ENCODE measurements around the gene VPS35. TPM values are rescaled to one million over a fixed set of nuclear protein-coding genes. Genes with fewer than 3 reads are reported as not detected.

The VPS35 gene
- 117 and 168 TPM in 2 replicates for total RNA-seq (2012; rRNA removed)

DNA sequence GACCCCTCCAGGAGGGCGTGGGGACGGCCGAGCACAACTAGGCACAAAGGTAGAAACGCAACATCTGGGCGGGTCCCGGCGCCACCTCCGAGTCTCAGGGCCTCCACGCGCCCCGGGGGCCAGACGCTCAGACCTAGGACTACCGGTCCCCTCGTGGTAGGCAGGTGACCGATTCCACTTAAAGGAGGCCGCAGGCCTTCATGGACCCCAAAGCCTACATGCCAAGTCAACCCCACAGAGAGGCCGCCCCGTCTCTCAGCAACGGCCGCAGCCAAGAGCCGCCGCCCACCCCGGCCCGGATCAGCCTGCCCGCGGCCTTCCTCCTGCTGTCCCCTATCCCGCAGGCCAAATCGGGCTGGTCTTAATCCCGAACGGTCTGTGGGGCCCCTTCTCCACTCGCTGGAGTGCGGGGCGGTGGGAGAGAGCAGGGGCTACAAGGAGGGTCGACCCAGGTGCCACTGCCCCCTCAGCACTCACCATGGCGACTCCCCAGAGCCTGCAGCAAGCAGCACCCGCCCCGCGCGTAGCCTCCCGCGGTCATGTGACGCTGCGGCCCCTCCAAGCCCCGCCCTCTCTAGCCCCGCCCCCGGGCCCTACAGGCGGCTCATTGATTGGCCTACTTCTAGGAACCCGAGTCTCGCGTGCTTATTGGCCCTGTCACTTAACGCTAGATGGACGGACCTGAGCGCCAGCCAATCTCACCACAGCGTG lies at the start of gene VPS35:
TSS of gene VPS35 (minus strand) at position 525 of the 711 bp plus-strand sequence. CDS start at position 480, 45 bp downstream.
- Histone ChIP-seq H3K4me3 (ENCODE audit: low read length) (peak within 1 kb of the TSS; percentile 76), H3K36me3 (ENCODE audit: insufficient read depth, low read length) (peaks cover 3% of the 10 kb centered on the region), H3K9ac (ENCODE audit: low read depth, low read length) (peak within 1 kb of the TSS; percentile 83), H3K4me2 (ENCODE audit: low read length) (peak within 1 kb of the TSS; percentile 98), H3K9me3 (replicated peaks; ENCODE audit: low read length) (no peaks in the 10 kb centered on the region), H3K27me3 (ENCODE audit: control insufficient read depth, insufficient read depth, low read length) (no peaks in the 10 kb centered on the region), H3K4me1 (ENCODE audit: control insufficient read depth, insufficient read depth, low read length) (peaks cover 29% of the 10 kb centered on the region)

DNA sequence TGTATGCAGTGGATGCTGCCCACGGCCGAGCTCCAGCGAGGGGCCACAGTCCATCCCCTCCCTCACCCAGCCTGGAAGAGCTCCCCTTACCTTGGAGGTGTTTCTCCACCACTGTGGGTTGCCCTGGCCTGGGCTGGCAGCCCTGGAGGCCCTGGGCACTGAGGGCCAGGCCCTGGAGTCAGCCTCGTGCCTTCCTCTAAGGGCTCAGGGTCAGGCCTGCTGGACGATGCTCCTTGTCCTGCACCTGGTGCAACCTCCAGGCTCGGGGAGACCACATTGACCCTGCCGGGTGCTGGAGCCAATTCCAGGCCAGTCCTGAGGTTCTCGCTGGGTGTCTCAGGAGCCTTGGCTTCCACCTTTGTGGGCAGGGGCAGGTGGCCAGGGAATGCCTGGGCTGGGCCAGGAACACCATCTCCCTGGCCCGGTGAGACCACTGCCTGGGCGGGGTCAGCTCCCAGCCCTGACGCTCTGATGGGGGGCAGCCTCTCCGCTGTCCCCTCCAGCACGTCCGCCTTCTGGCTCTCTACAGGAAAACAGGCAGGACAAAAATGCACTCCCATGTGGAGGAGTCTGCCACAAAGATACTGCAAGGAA lies 48.7 kb upstream of the VPS35 start:
- no peaks in the 10 kb centered on the region for H3K9me3 ChIP-seq (replicated peaks; ENCODE audit: low read length)
- no peaks in the 10 kb centered on the region for H3K36me3 ChIP-seq (ENCODE audit: insufficient read depth, low read length)
- H3K4me1 ChIP-seq (ENCODE audit: control insufficient read depth, insufficient read depth, low read length), result no peaks in the 10 kb centered on the region
- no peak overlapping the region for H3K9ac ChIP-seq (ENCODE audit: low read depth, low read length)
- peaks cover 9% of the 10 kb centered on the region for H3K27me3 ChIP-seq (ENCODE audit: control insufficient read depth, insufficient read depth, low read length)
- no peak overlapping the region for H3K4me3 ChIP-seq (ENCODE audit: low read length)
- H3K4me2 ChIP-seq (ENCODE audit: low read length), result no peak overlapping the region

DNA sequence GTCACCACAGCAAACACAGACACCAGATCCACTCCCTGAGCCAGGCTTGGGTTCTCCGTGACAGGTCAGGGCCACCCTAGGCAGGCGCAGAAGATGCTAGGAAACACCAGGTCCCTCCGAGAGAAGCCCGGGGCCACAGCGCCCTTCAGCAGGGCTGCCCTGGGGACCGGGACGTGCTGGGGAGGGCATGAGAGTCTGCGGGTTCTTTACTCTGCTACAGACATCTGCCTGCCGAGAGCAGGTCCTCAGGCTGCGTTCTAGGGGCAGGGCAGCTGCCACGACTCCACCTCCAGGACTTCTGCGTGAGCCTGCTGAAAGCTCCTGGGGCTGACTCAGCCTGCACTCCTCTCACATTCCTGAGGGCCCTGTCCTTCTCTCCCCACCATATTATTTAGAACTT lies 47.7 kb upstream of the VPS35 start:
- H3K9me3 ChIP-seq (replicated peaks; ENCODE audit: low read length), result no peaks in the 10 kb centered on the region
- no peak overlapping the region for H3K4me3 ChIP-seq (ENCODE audit: low read length)
- H3K4me2 ChIP-seq (ENCODE audit: low read length), result no peak overlapping the region
- no peak overlapping the region for H3K9ac ChIP-seq (ENCODE audit: low read depth, low read length)
- no peaks in the 10 kb centered on the region for H3K36me3 ChIP-seq (ENCODE audit: insufficient read depth, low read length)
- H3K27me3 ChIP-seq (ENCODE audit: control insufficient read depth, insufficient read depth, low read length), result peaks cover 9% of the 10 kb centered on the region
- H3K4me1 ChIP-seq (ENCODE audit: control insufficient read depth, insufficient read depth, low read length), result no peaks in the 10 kb centered on the region

DNA sequence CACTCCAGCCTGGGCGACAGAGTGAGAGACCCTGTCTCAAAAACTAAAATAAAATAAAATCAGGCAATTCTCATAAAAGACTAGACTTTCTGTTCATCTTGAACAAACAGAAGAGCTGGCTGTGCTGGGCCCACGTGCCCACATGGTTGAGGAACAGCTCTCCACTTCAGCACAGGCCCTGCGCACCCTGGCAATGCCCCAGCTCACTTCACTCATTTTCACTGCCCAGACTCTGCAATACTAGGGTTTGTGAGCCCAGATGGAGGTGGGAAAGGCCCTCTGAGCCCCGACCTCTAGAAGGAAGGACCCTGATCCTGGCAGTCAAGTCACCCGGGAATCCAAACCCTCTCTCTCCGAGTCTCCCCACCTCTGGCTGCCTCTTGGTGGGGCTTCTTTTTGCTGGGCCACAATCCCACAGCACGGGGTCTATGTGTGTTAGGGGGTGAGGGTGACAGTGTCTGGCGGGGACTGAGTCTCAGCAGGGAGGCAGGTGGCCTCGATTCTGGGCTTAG lies 44.4 kb upstream of the VPS35 start:
- Histone ChIP-seq H3K9me3 (replicated peaks; ENCODE audit: low read length) (no peaks in the 10 kb centered on the region), H3K4me3 (ENCODE audit: low read length) (no peak overlapping the region), H3K9ac (ENCODE audit: low read depth, low read length) (no peak overlapping the region), H3K36me3 (ENCODE audit: insufficient read depth, low read length) (no peaks in the 10 kb centered on the region), H3K4me2 (ENCODE audit: low read length) (no peak overlapping the region), H3K27me3 (ENCODE audit: control insufficient read depth, insufficient read depth, low read length) (peaks cover 16% of the 10 kb centered on the region), H3K4me1 (ENCODE audit: control insufficient read depth, insufficient read depth, low read length) (no peaks in the 10 kb centered on the region)

DNA sequence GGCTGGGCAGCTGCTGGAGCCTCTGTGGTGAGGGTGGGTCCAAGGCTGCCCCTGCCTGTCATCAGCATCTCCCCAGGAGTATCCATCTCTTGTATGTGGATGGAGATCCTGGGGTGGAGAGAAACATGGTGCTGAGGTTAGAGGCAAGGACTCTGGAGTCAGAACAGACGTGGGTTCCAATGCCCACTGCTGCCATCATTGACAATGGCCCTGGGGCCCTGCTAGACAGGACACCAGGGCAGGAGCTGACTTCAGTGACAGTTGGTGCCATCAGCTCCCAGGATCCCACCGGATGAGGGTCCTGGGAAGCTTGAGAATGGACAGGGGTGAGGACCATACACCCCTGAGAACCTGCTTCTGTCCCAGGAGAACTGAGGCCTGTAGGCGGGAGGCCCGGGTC lies 43.6 kb upstream of the VPS35 start:
- no peak overlapping the region for H3K9ac ChIP-seq (ENCODE audit: low read depth, low read length)
- H3K36me3 ChIP-seq (ENCODE audit: insufficient read depth, low read length), result no peaks in the 10 kb centered on the region
- no peaks in the 10 kb centered on the region for H3K4me1 ChIP-seq (ENCODE audit: control insufficient read depth, insufficient read depth, low read length)
- peaks cover 16% of the 10 kb centered on the region for H3K27me3 ChIP-seq (ENCODE audit: control insufficient read depth, insufficient read depth, low read length)
- H3K9me3 ChIP-seq (replicated peaks; ENCODE audit: low read length), result no peaks in the 10 kb centered on the region
- H3K4me3 ChIP-seq (ENCODE audit: low read length), result no peak overlapping the region
- H3K4me2 ChIP-seq (ENCODE audit: low read length), result no peak overlapping the region

DNA sequence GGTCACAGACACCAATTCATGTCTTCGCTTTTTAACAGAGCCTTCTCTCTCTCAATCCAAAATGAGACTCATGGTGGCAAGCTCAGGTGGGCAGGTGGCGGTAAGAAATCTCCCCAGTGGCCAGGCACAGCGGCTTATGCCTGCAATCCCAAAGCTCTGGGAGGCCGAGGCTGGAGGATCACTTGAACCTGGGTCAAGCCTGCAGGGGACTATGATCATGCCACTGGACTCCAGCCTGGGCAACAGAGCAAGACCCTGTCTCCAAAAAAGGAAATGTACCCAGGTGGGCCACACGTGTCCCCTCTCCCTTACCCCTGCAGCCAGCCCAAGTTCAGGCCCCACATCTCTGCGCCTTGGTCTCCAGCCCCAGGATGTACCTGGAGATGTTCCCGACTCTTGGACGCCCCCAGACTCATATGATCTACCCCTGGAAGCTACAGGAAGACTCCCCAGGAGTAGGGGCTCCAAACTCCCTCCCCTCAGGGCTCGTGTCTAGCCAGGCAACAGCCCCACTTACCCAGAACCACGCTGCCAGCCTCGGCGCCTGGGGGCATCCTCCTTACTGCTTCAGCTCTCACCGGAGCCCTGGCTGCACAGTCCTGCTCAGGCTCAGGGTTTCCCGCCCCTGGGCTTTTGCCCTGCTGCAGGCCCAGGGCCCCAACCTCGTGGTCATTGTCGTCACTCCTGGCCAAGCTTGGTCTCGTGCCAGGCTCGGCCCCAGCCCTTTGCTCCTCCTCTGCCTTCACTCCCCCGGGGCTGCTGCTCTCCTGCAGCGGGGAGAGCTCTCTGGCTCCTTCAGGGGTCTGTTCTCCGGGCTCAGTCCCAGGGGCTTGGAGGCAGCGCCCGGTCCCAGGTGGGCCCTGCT lies 42.9 kb upstream of the VPS35 start:
- H3K9ac ChIP-seq (ENCODE audit: low read depth, low read length), result no peak overlapping the region
- no peaks in the 10 kb centered on the region for H3K9me3 ChIP-seq (replicated peaks; ENCODE audit: low read length)
- no peak overlapping the region for H3K4me2 ChIP-seq (ENCODE audit: low read length)
- H3K4me1 ChIP-seq (ENCODE audit: control insufficient read depth, insufficient read depth, low read length), result no peaks in the 10 kb centered on the region
- no peak overlapping the region for H3K4me3 ChIP-seq (ENCODE audit: low read length)
- peaks cover 16% of the 10 kb centered on the region for H3K27me3 ChIP-seq (ENCODE audit: control insufficient read depth, insufficient read depth, low read length)
- no peaks in the 10 kb centered on the region for H3K36me3 ChIP-seq (ENCODE audit: insufficient read depth, low read length)

DNA sequence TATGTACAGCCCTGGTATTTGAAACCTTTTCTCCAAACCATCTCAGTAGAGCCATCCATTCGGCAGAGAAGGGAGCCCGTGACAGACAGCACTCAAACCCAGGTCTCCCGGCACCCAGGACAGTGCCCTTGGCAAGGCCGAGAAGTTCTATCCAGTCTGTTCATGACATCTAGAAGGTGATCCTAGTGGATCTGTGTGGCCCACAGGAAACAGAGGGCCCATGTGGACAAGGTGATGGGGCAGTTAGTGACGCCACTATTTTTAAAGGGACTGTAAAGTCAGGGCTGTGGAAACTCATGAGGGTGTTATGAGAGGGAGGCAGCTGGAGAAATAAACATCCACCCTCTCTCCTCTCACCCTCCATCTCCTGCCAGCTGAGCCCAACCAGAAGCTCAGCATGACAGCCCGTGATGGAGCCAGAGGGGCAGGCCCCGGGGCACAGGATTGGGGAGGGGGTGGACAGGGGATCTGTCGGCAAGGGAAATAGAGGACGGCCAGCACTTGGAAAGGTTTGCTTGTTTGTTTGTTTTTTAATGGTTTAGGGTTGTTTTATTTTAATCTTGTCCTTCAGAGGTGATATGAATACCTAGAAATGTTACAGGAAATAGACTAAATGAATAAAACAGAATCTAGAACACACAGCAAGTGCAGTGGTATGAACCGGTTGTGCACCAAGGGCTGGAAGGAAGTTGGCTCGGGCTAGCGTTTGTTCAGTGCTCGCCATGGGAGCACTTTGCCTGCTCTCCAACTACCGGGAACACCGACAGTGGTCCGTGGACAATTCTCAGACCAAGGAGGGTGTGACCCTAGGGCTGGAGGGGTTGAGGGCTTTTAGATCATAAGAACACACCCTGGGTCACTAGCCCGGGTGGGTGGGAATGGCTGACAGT lies 42.1 kb upstream of the VPS35 start:
- Histone ChIP-seq H3K4me2 (ENCODE audit: low read length) (no peak overlapping the region), H3K4me1 (ENCODE audit: control insufficient read depth, insufficient read depth, low read length) (no peaks in the 10 kb centered on the region)

DNA sequence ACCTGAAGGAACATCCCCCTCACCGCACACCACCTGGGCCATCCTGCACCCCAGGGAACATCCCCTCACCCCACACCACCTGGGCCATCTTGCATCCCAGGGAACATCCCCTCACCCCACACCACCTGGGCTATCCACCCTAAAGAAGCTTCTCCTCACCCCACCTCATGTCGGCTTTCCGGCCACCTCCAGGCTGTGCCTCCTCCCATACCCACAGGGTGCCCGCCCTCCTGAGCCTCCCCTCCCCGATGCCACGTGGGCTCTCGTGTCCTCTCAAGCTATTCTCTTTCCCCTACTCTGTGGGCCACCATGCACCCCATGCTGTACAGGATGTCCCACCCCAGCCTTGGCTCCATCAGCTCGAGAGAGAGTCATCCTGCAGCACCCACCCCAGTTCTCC lies 41.1 kb upstream of the VPS35 start:
- Histone ChIP-seq H3K9ac (ENCODE audit: low read depth, low read length) (no peak overlapping the region), H3K4me3 (ENCODE audit: low read length) (no peak overlapping the region), H3K36me3 (ENCODE audit: insufficient read depth, low read length) (no peaks in the 10 kb centered on the region), H3K27me3 (ENCODE audit: control insufficient read depth, insufficient read depth, low read length) (peaks cover 16% of the 10 kb centered on the region), H3K4me2 (ENCODE audit: low read length) (no peak overlapping the region), H3K9me3 (replicated peaks; ENCODE audit: low read length) (no peaks in the 10 kb centered on the region), H3K4me1 (ENCODE audit: control insufficient read depth, insufficient read depth, low read length) (no peaks in the 10 kb centered on the region)

More for the DNA sequence above, 42.1 kb upstream of the VPS35 start:
- no peaks in the 10 kb centered on the region for H3K36me3 ChIP-seq (ENCODE audit: insufficient read depth, low read length)
- H3K4me3 ChIP-seq (ENCODE audit: low read length), result no peak overlapping the region
- peaks cover 16% of the 10 kb centered on the region for H3K27me3 ChIP-seq (ENCODE audit: control insufficient read depth, insufficient read depth, low read length)
- no peak overlapping the region for H3K9ac ChIP-seq (ENCODE audit: low read depth, low read length)
- H3K9me3 ChIP-seq (replicated peaks; ENCODE audit: low read length), result no peaks in the 10 kb centered on the region

DNA sequence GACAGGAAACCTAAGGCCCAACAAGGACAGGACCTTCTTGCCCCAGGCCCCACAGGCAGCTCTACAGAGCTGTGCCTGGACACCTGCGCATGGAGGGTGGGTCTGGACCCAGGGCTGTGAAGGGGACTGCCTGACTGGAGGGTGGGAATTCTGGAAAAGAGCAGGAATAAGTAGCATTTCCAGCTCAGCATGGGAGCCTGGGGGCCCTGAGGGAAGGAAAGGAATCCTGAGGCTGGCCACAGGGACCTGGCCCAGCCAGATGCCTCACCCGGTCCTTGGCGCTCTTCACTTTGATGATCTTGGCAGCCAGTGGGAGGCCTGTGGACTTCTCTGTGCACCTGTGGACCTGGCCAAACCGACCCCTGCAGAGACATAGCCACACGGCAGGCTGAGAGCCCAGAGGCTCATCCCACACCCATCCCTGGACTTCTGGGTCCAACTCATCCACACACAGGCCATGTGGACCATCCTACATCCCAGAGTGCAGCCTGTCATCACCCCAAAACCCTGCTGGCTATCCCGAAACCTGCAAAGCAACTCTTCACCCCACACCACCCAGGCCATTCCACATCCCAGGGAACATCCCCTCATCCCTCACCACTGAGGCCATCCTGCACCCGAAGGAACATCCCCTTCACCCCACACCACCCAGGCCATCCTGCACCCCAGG lies 40.5 kb upstream of the VPS35 start:
- peaks cover 16% of the 10 kb centered on the region for H3K27me3 ChIP-seq (ENCODE audit: control insufficient read depth, insufficient read depth, low read length)
- no peaks in the 10 kb centered on the region for H3K4me1 ChIP-seq (ENCODE audit: control insufficient read depth, insufficient read depth, low read length)
- no peak overlapping the region for H3K4me2 ChIP-seq (ENCODE audit: low read length)
- no peaks in the 10 kb centered on the region for H3K36me3 ChIP-seq (ENCODE audit: insufficient read depth, low read length)
- no peak overlapping the region for H3K4me3 ChIP-seq (ENCODE audit: low read length)
- no peak overlapping the region for H3K9ac ChIP-seq (ENCODE audit: low read depth, low read length)
- H3K9me3 ChIP-seq (replicated peaks; ENCODE audit: low read length), result no peaks in the 10 kb centered on the region

DNA sequence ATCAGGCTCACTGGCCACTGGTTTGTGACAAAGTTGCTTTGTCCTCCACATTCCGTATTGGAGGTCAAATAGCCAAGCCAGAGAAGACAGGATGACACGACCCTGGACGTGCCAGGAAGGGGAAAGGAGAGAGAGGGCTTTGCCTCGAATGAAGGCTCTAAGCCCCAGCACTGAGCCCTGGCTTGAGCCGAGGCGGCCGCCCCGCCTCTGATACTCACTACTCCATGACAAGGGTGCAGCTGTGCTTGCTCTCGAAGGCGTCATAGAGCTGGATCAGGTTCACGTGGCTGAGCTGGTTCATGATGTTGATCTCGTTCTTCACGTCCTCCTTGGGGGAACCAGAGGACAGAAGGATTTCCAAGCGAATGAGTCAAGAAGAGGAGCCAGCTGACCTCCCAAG lies 39.8 kb upstream of the VPS35 start:
- Histone ChIP-seq H3K36me3 (ENCODE audit: insufficient read depth, low read length) (no peaks in the 10 kb centered on the region), H3K27me3 (ENCODE audit: control insufficient read depth, insufficient read depth, low read length) (peaks cover 10% of the 10 kb centered on the region), H3K4me1 (ENCODE audit: control insufficient read depth, insufficient read depth, low read length) (no peaks in the 10 kb centered on the region), H3K9me3 (replicated peaks; ENCODE audit: low read length) (no peaks in the 10 kb centered on the region), H3K9ac (ENCODE audit: low read depth, low read length) (no peak overlapping the region), H3K4me3 (ENCODE audit: low read length) (no peak overlapping the region), H3K4me2 (ENCODE audit: low read length) (no peak overlapping the region)

Measured in skeletal muscle satellite cell (primary cell).